ENCODE measurements around the gene B3GALT4. TPM values are rescaled to one million over a fixed set of nuclear protein-coding genes. Genes with fewer than 3 reads are reported as not detected.

B3GALT4 gene
- total and polyA plus RNA-seq, 2 of the 13 experiments (the other 11 are each of a cell fraction or from before 2014, with no cell fraction given): 0.04 to 0.27 TPM

DNA sequence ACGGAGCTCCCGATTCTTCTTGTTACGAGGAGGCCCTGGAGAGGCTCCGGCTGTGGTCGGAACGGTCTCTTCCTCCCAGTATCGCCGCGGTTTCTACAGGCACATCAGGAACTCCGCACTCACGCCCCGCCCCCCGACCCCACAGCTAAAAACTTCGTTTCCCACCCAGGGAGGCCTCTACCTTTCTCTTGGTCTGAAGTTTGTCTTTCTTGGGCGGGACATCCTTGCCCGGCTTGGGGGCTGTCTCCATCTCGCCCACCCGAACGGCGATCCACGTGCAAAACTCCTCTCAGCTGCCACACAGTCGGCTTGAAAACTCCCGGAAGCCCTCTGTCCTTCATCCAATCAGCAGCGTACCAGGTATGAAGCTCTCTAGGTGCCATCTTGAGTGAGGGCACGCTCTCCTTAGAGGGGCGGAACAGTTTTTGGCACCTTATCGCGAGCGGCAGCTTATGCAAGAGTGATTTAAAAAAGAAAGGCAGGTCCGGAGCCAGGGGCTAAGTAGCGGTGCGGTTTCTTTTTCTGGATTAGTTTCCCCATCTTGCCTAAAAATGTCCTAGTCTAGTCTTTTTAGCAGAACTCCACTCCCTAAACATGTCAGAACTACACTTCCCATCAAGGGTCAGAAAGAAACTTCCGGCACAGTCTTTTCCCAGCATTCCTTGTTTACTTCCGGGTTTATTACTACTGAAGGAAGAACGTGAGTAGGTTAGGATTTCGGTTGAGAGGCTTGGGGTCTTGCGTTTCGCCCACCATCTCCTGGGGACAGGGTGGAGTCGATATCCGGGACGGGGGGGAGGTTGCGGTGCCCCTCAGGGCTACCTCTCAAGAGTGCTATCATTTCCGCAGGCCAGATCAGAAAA is 12.2 kb downstream of the B3GALT4 start, which contains the start of the genes PFDN6 and WDR46 (continued):
- TF ChIP-seq NFE2 (CRISPR knock-in tag; IDR thresholded peaks at IDR 0.05): no peak
- TF ChIP-seq ZNF121 (CRISPR knock-in tag; IDR thresholded peaks at IDR 0.05): no peak
- TF ChIP-seq FLYWCH1 (CRISPR knock-in tag; IDR thresholded peaks at IDR 0.05): no peak
- peak; percentile 84 for TF ChIP-seq POLR2AphosphoS5 (IDR thresholded peaks at IDR 0.05; ENCODE audit: low read depth, low read length)
- TF ChIP-seq DR1 (CRISPR knock-in tag; IDR thresholded peaks at IDR 0.05): no peak
- TF ChIP-seq, protein P1, sequence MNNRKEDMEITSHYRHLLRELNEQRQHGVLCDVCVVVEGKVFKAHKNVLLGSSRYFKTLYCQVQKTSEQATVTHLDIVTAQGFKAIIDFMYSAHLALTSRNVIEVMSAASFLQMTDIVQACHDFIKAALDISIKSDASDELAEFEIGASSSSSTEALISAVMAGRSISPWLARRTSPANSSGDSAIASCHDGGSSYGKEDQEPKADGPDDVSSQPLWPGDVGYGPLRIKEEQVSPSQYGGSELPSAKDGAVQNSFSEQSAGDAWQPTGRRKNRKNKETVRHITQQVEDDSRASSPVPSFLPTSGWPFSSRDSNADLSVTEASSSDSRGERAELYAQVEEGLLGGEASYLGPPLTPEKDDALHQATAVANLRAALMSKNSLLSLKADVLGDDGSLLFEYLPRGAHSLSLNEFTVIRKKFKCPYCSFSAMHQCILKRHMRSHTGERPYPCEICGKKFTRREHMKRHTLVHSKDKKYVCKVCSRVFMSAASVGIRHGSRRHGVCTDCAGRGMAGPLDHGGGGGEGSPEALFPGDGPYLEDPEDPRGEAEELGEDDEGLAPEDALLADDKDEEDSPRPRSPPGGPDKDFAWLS (CRISPR knock-in tag; IDR thresholded peaks at IDR 0.05; ENCODE audit: borderline replicate concordance): no peak
- no peak for TF ChIP-seq ZNF550 (CRISPR knock-in tag; IDR thresholded peaks at IDR 0.05; ENCODE audit: borderline replicate concordance)
- TF ChIP-seq ZBTB21 (CRISPR knock-in tag; IDR thresholded peaks at IDR 0.05): no peak
- TF ChIP-seq HDAC1 (CRISPR knock-in tag; IDR thresholded peaks at IDR 0.05): peak; percentile 92
- peak; percentile 69 for TF ChIP-seq TAF1 (CRISPR knock-in tag; IDR thresholded peaks at IDR 0.05)
- TF ChIP-seq RFX3 (CRISPR knock-in tag; IDR thresholded peaks at IDR 0.05): no peak
- no peak; the same call in 1 of the 2 replicates for TF ChIP-seq ZC3H13 (CRISPR knock-in tag; IDR thresholded peaks at IDR 0.05)
- TF ChIP-seq ARNT (IDR thresholded peaks at IDR 0.05): no peak
- peak; percentile 91 for TF ChIP-seq ZBTB40 (IDR thresholded peaks at IDR 0.05)
- 0 out of 2 replicates have a peak, but pooled peaks have one; percentile 26 for TF ChIP-seq ZBTB40 (CRISPR knock-in tag; IDR thresholded peaks at IDR 0.05)
- TF ChIP-seq BHLHE40 (IDR thresholded peaks at IDR 0.05; ENCODE audit: low read length): peak; percentile 71; the same call in 1 of the 2 replicates
- no peak for TF ChIP-seq CENPX (CRISPR knock-in tag; IDR thresholded peaks at IDR 0.05)
- TF ChIP-seq, protein P2, sequence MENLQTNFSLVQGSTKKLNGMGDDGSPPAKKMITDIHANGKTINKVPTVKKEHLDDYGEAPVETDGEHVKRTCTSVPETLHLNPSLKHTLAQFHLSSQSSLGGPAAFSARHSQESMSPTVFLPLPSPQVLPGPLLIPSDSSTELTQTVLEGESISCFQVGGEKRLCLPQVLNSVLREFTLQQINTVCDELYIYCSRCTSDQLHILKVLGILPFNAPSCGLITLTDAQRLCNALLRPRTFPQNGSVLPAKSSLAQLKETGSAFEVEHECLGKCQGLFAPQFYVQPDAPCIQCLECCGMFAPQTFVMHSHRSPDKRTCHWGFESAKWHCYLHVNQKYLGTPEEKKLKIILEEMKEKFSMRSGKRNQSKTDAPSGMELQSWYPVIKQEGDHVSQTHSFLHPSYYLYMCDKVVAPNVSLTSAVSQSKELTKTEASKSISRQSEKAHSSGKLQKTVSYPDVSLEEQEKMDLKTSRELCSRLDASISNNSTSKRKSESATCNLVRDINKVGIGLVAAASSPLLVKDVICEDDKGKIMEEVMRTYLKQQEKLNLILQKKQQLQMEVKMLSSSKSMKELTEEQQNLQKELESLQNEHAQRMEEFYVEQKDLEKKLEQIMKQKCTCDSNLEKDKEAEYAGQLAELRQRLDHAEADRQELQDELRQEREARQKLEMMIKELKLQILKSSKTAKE (CRISPR knock-in tag; IDR thresholded peaks at IDR 0.05; ENCODE audit: borderline replicate concordance): no peak
